Right lobe of liver (tissue), 6 donors: Measurements from ENCODE around the gene TOR4A. TPM values are rescaled to one million over a fixed set of nuclear protein-coding genes. Genes with fewer than 3 reads are reported as not detected.

ENCODE experiments used
- ATAC-seq, 4 donors: fragments of 200-7000 bp; cut with Tn5 transposase; one replicate each; pipeline ENCODE4 v1.9.1; 2020; ENCODE audit warnings: mild to moderate bottlenecking in 4 of 4, moderate library complexity in 4 of 4
- DNase-seq, 3 donors: peaks; one replicate each; pipeline ENCODE4 v3.0.0-alpha.2; 2020
- H3K27ac ChIP-seq, 3 donors: fragments of 200-600 bp; one replicate each; pipeline ENCODE4 v1.8.0; 2022
- H3K27me3 ChIP-seq, 2 donors: fragments of 200-600 bp; one replicate each; pipeline ENCODE4 v1.8.0; 2022
- H3K36me3 ChIP-seq, 4 donors: fragments of 200-600 bp; sonication (generic) in 1 of 4; one replicate each; pipeline versions ENCODE4 v1.5.1 to v1.8.0; 2017 to 2022; ENCODE audit warnings: control low read depth in 1 of 4
- H3K4me1 ChIP-seq, 4 donors: fragments of 200-600 bp; sonication (generic) in 1 of 4; one replicate each; pipeline versions ENCODE4 v1.5.1 to v1.8.0; 2017 to 2022; ENCODE audit warnings: control low read depth in 1 of 4
- H3K4me3 ChIP-seq, 3 donors: fragments of 200-600 bp; one replicate each; pipeline ENCODE4 v1.8.0; 2022
- H3K9me3 ChIP-seq, 4 donors: fragments of 200-600 bp; sonication (generic) in 1 of 4; one replicate each; pipeline versions ENCODE4 v1.5.1 to v1.8.0; 2017 to 2022; ENCODE audit warnings: control low read depth in 1 of 4
- POLR2A ChIP-seq: fragments of 450-650 bp; IDR thresholded peaks from one replicate; pipeline ENCODE4 v1.6.1; 2017; ENCODE audit warnings: antibody characterized with exemption, mild to moderate bottlenecking
- WGBS: methylation state at CpG from one replicate; pipeline ENCODE4 v1.1.6; 2018; ENCODE audit warnings: low coverage, low lambda C conversion rate; ENCODE audit not compliant: insufficient coverage; ENCODE audit errors: missing lambda C conversion rate; 5-methylcytosine and 5-hydroxymethylcytosine counted together
- intact Hi-C, 2 donors: fragments of 100-400 bp; cut with DNase I; formaldehyde crosslinking; loops; one replicate each; pipeline versions ENCODE4 v1.11.2 to v1.14.1; 2022
- total RNA-seq, 6 experiments: library from RNA; depleted of rRNA in 2 of 6; stranded (reverse); fragments of >200 nt in 2 of 6; fragmentation: NEBNext Ultra II Directional in 3 of 6; extraction: Animal tissue kit (Norgen Biotek cat#: 25700) in 3 of 6; gene quantifications; one replicate each; pipeline versions ENCODE4 v1.1.0 to v1.2.4, GENCODE V29; 2016 to 2023
- TF ChIP-seq, protein P1 (sequence below), 4 donors: fragments of 200-600 bp in 3 of 4; fragments of 450-650 bp in 1 of 4; IDR thresholded peaks; one replicate each; pipeline versions ENCODE4 v1.5.1 to v1.8.0; 2016 to 2022; ENCODE audit warnings: antibody characterized with exemption in 4 of 4, mild to moderate bottlenecking in 2 of 4
- donor health status: DM: no; HTN: yes; CAD: no.
- donor health status: DM: no; HTN: no; CAD: no.
- donor health status: DM: no; HTN: no; CAD: no.
- donor health status: DM: no; HTN: yes; CAD: no.
- donor health status: DM: no; HTN: yes; CAD: no.

TOR4A gene
- total RNA-seq, 6 experiments from 2014 or later: 2.2 to 4.9 (median 3.7) TPM

DNA sequence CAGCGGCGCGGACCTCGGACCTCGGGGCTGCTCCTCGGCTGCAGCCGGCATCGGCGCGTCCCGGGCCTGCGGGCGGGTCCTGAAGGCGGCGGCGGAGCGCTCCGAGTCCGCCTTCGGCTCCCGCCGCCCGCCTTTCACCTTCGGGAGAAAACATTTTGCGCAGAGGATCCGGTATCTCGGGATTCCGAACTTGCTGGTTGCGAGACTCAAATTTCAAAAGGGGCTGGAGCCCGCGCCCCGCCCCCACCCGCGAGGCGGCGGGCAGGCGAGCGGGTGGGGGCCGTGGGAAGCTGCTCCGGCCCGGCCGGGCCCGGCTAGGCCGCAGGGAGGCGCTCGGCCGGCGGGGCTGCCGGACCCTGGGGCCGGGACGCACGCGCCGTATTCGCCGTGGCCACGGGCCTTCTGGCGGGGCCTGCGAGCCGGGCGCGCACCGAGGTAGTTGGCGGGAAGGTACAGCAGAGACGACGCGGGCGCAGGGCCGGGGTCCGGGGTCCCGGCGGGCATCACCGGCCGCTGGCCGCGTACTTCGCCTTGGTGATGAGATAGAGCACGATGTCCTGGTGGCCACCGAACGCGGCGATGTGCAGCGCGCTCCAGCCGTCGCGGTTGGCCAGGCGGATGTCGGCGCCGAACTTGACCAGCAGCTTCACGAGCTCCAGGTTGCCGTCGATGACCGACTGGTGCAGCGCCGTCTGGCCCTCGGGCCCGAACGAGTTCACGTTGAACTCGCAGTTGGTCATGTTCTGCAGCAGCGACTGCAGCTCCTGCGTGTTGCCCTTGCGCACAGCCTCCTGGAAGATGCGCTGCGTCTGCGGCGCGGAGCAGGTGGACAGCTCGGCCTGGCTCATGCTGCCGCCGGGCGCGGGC is 23.8 kb downstream of the TOR4A start:
- ATAC-seq (no peak), DNase-seq (peak in 2 of 3 donors; percentile 61 to 62)
- H3K36me3 ChIP-seq: no peaks in the 10 kb centered on the region
- no peaks in the 10 kb centered on the region for H3K9me3 ChIP-seq
- H3K4me1 ChIP-seq: peaks cover 0 to 20% (median under 1%) of the 10 kb centered on the region in 4 donors
- peak overlapping the region in 2 of 3 donors; percentile 47 to 48 for H3K27ac ChIP-seq
- H3K27me3 ChIP-seq: peaks cover 0 to 20% of the 10 kb centered on the region in 2 donors
- intact Hi-C loops: loop anchor here in 1 of 2 donors (10.0 kb wide), 1 partner anchor 103 kb away; no protein-coding TSS in a partner anchor
- TF ChIP-seq POLR2A: no peak
- TF ChIP-seq, protein P1, sequence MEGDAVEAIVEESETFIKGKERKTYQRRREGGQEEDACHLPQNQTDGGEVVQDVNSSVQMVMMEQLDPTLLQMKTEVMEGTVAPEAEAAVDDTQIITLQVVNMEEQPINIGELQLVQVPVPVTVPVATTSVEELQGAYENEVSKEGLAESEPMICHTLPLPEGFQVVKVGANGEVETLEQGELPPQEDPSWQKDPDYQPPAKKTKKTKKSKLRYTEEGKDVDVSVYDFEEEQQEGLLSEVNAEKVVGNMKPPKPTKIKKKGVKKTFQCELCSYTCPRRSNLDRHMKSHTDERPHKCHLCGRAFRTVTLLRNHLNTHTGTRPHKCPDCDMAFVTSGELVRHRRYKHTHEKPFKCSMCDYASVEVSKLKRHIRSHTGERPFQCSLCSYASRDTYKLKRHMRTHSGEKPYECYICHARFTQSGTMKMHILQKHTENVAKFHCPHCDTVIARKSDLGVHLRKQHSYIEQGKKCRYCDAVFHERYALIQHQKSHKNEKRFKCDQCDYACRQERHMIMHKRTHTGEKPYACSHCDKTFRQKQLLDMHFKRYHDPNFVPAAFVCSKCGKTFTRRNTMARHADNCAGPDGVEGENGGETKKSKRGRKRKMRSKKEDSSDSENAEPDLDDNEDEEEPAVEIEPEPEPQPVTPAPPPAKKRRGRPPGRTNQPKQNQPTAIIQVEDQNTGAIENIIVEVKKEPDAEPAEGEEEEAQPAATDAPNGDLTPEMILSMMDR (IDR thresholded peaks at IDR 0.05): peak in 2 of 4 donors; percentile 4 to 22
- H3K4me3 ChIP-seq: peak overlapping the region; percentile 31 to 44 (median 36)
- no CpG with 5 or more reads among the region's 115 CpGs for WGBS

- DNase-seq: peak; percentile 80 to 92 (median 86)
- TF ChIP-seq, protein P1 (IDR thresholded peaks at IDR 0.05): no peak
- peak; percentile 46 for TF ChIP-seq POLR2A
- H3K4me3 ChIP-seq: peak within 1 kb of the TSS; percentile 31 to 44 (median 39)
- no peaks in the 10 kb centered on the region for H3K9me3 ChIP-seq
- peaks cover 0 to 20% (median under 1%) of the 10 kb centered on the region in 4 donors for H3K4me1 ChIP-seq
- peaks cover 0 to 20% of the 10 kb centered on the region in 2 donors for H3K27me3 ChIP-seq
- H3K27ac ChIP-seq: peak within 1 kb of the TSS; percentile 26 to 78 (median 47)
- intact Hi-C loops: loop anchor here in 1 of 2 donors (10.0 kb wide), 1 partner anchor 103 kb away; no protein-coding TSS in a partner anchor
- no CpG with 5 or more reads among the region's 60 CpGs for WGBS
- peak; percentile 53 to 69 (median 55) for ATAC-seq
- no peaks in the 10 kb centered on the region for H3K36me3 ChIP-seq
Measured at GRCh38 chr9:137302118-137302448, 24.6 kb downstream of the TOR4A start, which contains the start of gene NRARP. Gene NRARP, minus strand, starts transcription at chr9:137302271. Its CDS starts 343 bp downstream, at chr9:137301928.

DNA sequence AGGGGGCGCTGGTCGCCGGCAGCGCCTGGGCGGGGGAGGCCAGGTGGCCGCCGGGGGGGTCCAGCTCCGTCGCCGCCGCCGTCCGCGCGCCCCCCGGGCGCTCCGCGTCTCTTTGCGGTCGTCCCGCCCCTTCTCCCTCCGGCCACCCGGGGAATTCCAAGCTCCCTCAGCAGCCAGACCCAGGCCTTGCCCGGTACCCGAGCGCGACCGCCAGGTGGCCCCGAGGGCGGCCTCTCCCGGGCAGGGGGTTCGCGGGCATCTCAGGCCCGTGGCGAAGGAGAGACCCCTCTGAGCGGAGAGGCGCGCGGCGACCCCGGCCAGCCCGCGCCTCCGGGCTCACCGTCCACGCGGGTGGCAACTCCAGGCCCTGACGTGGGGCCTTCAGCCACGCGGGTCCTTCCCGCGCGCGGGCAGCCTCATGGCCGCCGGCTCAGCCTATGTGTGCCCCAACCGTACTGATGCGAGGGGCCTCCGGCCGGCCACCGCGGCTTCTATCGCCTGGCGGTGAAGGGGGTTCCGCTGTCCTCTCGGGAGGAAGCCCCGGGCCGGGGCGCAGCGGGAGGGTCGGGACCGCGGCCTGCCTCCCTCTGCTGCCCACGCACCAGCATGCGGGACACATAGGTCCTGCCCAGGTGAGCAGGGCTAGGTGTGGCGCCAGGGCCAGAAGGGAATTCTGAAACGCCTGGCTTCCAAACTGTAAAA is 25.1 kb downstream of the TOR4A start:
- no peaks in the 10 kb centered on the region for H3K36me3 ChIP-seq
- no peaks in the 10 kb centered on the region for H3K9me3 ChIP-seq
- peak overlapping the region; percentile 26 to 78 (median 27) for H3K27ac ChIP-seq
- peak in 3 of 4 donors; percentile 5 to 11 (median 7) for ATAC-seq
- H3K27me3 ChIP-seq: peaks cover 0 to 20% of the 10 kb centered on the region in 2 donors
- WGBS: 16% methylated on average over 11 of the region's 78 CpGs
- H3K4me3 ChIP-seq: peak overlapping the region in 2 of 3 donors; percentile 39 to 40
- peak; percentile 2 for TF ChIP-seq POLR2A
- TF ChIP-seq, protein P1 (IDR thresholded peaks at IDR 0.05): peak in 3 of 4 donors; percentile 23 to 45 (median 40)
- peaks cover 0 to 20% (median under 1%) of the 10 kb centered on the region in 4 donors for H3K4me1 ChIP-seq
- DNase-seq: peak in 2 of 3 donors; percentile 35 to 58
- intact Hi-C loops: loop anchor here in 1 of 2 donors (10.0 kb wide), 1 partner anchor 102 kb away; no protein-coding TSS in a partner anchor

- peaks cover 0 to 20% (median under 1%) of the 10 kb centered on the region in 4 donors for H3K4me1 ChIP-seq
- no peaks in the 10 kb centered on the region for H3K9me3 ChIP-seq
- H3K27ac ChIP-seq: peak overlapping the region in 2 of 3 donors; percentile 27 to 78
- no peaks in the 10 kb centered on the region for H3K36me3 ChIP-seq
- peaks cover 0 to 20% of the 10 kb centered on the region in 2 donors for H3K27me3 ChIP-seq
- no peak for TF ChIP-seq POLR2A
- TF ChIP-seq, protein P1 (IDR thresholded peaks at IDR 0.05): no peak
- WGBS: 37% methylated on average over 4 of the region's 23 CpGs
- ATAC-seq (no peak), DNase-seq (peak in 2 of 3 donors; percentile 33 to 54)
- intact Hi-C loops: loop anchor here in 1 of 2 donors (10.0 kb wide), 1 partner anchor 101 kb away; no protein-coding TSS in a partner anchor
- H3K4me3 ChIP-seq: no peak overlapping the region
Measured at GRCh38 chr9:137303151-137303892, 25.8 kb downstream of the TOR4A start.
